CD4-positive, alpha-beta T cell treated with Interleukin-15 for 4 hours (primary cell): Measurements from ENCODE around the gene IGFL4.

ENCODE experiments used
- DNase-seq: peaks from one replicate; pipeline ENCODE4 v3.0.0-alpha.2; 2020; ENCODE audit warnings: low spot score

Gene IGFL4

DNA sequence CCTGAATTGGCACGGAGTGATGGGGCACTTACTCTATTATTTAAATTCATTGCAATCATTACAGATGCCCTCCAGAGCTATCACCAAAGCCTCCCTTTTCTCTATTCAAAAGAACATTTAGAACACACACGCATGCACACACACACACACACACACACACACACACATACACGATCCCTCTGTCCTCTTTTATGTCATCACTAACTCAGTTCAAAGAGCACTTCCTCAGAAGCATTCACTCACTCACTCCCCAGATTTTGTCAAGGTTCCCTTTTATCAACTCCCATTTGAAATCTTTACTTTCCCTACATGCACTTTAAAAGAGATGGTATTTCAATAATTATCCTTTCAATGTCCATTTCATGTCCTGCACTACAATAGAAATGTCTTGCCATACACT is 22.4 kb upstream of the IGFL4 start:
- no peak for DNase-seq

DNA sequence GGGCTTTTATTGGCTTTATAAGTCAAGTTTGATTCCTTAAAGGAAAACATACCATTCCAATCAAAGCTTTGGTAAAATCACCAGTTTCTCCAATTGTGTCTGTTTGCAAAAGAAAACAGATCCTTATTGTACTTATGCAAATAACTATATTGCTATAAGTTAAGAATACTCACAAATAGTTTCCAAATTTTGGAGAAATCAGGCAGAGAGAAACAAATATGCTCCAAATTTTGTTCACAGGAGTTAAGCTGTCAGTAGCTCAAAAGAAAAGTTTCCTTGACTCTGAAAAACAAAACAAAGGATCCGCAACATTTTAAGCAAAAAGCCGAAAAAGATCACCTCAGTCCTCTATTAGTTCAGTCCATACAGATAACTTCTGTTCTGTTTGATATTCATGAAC is 19.2 kb upstream of the IGFL4 start:
- DNase-seq = no peak

DNA sequence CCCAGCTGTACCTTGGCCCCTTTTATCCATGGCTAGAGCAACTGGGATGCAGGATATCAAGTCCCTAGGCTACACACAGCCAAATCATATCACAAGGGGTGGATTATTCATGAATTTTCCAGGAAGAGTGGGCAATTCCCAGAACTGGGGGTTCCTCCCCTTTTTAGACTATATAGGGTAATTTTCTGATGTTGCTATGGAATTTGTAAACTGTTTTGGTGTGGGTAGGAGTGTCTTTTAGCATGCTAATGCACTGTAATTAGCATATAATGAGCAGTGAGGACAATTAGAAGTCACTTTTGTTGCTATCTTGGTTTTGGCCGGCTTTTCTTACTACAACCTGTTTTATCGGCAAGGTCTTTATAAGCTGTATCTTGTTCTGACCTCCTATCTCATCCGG is 18.0 kb upstream of the IGFL4 start:
- no peak for DNase-seq

DNA sequence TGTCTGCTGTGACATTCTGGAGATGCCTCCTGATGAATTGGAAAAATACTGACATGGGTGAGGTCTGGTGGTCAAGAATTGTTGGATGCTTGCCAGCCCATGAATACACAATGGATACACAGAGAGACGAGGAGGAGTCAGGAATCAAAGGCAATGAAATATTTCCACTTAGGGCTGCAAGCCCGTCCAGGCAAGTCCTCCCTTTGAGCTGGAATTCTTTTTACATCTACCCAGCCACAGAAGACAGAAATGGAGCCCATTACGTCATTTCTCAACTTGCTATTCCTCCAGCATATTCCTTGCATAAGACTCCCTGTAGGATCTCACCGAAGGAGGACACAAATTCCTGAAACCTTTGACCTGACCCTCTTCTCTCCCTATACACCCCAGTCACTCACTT is 15.7 kb upstream of the IGFL4 start:
- no peak for DNase-seq

DNA sequence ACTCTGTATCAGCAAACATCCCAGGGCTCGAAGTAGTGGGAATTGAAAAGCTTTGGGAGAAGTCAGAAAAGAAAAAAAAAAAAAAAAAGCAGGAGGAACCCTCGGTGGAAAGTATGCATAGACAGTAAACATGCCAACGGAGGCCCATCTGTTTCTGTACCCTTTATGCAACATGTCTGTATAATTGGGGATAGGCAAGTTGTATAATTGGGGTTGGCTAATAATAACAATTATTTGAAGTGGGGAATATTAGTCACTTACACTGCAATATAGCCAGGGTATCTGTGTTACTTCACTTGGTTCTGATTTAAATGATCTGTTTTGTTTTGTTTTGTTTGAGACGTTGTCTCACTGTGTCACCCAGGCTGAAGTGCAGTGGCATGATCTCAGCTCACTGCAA is 12.1 kb upstream of the IGFL4 start:
- no peak for DNase-seq

DNA sequence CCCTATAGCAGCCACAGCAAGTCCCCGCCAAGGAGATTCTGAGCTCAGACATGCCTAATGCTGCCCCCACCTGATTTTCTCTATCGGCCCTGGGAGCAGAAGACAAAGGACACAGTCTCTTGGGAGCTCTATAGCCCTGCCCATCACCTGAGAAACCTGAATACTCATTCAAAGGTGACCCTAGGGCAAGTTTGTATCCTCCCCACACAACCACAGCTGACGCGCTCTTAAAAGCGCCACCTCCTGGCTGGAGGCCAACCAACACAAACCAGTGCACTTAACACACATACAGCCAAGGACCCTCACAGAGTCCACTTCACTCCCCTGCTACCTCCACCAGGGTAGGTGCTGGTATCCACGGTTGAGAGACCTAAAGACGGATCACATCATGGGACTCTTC is 8.8 kb upstream of the IGFL4 start:
- DNase-seq = no peak

DNA sequence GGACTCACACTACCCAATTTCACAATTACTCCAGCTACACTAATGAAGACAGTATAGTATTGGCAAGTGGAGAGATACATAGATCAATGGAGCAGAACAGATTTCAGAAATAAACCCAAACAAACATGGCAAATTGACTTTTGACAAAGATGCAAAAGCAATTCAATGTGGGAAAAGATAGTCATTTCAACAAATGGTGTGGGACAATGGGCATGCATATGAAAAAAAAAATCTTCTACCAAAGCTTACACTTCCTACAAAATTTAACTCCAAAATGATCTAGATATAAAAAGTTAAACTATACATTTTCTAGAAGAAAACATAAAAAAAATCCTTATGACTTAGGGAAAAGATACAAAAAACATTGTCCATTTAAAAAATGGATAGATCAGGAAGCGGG is 2.7 kb upstream of the IGFL4 start:
- DNase-seq = no peak

DNA sequence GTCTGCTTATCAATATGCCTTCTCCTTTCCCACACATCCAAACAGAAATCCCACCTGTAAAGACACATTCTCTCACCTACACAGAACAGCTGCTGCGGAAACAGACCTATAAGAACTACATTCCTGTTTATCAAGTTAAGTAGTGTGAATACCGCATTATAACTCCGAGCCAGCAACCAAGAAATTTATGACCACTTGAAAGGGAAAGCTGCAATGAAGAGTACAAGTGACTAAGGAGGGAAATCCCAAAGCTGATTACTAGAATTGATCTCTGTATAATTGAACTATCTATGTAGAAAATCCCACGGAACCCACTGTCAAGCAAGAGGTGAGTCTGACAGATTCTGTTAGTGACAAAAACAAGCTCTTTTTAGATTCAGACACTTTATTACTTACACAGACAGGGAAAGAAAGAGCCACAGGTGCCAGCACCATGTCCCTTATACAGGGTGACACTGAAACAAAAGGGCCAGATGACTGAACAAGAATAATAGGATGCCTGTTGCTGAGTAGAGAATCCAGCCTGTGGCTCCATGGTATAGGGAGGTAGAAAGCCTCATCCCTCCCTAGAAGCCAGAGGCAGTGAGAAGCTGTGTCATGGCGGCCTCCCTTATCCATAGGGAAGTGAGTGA is 1.6 kb upstream of the IGFL4 start:
- DNase-seq = no peak

DNA sequence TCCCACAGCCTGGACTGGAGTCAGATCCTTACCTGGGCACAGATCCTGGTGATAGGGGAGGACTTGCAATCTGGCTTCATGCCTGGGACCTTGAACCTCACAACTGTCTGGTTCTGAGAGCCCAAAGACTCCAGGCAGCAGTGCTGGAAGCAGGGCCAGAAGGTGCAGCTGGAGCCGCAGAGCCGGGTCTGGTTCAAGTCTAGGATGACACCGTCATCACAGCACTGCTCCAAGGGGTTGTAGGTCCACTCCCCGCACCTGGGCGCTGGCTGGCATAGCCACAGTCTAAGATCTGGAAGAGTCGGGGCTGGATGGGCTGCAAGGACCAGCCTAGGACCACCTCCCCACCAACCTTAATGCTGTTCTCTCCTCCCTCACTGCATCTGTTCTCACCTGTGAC is 677 bp downstream of the IGFL4 start:
- no peak for DNase-seq

DNA sequence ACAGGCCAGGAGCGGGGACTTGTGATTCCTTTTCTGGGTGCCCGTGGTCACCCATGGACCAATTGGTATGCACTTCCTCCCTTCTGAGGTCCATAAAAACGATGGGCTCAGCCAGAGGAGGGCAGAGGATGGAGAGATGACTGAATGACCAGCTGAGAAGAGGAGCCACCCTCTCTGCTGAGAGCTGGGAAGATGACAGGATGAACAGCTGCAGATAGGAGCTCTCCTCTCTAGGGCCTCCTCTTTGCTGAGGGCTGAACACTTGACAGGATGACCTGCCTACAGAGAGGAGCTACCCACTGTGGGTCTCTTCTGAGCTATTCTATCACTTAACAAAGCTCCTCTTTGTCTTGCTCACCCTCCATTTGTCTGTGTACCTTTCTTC is 4.1 kb downstream of the IGFL4 start:
- DNase-seq = no peak

DNA sequence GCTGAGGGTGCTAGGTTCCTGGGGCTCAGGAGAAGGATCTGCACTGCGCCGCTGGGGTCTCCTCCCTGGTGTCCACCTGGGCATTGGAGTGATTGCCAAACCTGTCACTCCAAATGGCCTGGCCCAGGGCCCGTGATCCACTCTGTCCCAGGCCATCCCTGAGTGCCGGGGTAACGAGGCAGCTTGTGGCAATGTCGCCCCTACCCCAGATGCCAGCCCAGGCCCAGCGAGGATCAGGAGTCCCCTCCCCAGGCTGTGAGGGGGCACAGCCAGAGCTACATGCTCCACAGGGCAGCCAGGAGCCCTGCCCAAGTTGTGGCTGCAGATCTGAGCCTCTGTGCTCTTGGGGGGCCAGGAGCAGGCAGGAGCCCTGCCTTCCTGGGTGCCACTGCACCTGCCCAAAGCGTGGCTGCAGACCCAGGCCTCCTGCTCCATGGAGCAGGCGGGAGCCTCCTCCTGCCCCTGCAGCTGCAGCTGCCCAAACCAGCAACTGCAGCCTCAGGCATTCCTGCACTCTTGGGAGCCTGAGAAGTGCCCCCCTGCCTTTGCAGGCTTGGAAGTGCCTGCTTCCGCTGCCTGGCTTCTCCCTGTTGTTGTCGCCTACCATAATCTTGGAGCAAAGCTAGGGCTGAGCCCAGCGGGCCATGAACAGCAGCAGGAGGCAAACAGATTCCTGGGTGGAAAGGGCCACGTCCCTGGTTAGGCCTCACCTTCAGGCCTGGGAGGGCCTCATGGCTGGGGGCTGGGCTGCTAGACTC is 4.6 kb downstream of the IGFL4 start:
- no peak for DNase-seq

DNA sequence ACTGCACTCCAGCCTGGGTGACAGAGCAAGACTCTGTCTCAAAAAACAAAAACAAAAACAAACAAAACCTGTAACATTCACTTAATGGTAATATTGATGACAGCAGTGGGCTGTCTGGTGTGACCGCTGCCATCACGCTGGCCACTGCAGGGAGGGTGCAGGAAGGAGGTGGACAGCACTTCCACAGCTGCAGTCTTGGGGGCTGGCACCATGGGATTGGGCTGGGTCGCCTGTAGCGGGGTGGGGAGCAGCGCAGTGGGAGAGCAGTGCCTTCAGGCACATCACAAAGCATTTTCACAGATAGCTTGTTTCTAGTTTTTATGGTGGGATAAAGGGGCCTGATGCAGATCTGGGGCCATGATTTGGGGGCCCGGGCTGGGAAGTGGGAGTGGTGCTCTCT is 5.3 kb downstream of the IGFL4 start:
- no peak for DNase-seq

DNA sequence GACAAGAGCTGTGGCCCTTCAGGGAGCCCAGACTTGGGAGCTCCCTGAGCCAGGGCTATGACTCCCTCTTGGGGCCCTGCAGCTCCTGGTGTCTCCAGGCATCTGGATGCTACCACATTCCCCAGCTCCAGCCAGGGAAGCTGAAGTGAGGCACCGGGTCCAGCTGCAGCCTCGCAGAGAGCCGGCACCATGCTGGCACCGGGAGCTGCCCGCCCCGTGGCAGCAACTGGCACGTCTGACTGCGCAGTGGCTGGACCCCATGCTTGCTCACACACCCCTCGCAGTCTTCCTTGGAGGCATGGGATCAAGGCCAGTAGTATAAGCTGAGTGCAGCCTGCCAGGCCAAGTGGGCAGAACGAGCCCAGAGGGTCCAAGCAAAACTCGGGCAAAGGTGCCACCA is 7.4 kb downstream of the IGFL4 start:
- no peak for DNase-seq

DNA sequence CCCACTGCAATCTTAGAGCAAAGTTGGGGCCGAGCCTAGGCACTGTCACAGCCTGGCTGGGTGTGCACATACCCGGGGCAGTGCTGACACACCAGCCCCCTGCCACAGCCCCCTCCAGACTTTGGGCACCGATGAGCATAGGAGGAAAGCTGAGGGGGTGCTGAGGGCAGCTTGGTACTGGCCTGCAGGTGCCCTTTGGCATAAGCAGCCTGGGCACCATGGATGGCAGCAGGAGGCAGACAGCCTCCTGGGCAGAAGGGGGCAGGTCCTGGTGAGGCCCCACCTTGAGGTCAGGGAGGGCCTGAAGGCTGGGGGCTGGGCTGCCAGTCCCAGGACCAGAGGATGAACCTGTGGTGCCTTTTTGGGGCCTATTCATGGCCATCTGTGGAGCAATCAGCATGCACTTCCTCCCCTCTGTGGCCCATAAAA is 8.2 kb downstream of the IGFL4 start:
- no peak for DNase-seq

DNA sequence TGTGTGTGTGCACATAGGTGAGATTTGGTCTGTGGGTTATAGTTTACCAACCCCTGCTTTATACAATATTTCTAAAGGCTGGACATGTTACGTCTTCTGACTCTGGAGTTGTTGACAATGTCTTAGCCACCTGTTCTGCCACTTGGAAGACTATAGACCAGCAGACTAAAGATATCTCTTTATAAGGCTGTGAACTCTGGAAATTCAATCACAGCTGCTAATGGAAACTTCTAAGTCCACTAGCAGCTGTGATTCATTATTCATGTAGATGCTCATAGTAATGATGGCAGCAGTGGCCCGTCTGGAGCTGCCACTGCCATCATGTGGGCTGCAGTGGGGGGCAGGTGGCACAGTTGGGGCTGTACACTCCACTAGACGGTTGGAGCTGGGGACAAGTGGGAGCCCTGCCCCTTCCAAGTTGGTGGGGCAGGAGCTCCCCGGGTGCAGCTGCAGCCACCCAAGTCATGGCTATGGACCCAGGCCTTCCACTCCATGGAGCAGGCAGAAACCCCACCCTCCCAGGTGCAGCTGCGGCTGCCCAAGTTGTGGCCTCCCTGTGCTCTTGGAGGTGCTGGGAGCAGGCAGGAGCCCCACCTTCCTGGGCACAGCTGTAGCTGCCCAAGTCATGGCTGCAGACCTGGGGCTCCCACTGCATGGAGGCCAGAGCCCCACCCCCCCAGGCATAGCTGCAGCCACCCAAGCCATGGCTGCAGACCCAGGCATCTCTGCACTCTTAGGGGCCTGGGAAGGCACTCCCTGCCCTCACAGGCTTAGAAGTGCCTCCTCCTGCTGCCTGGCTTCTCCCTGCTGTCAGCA is 8.8 kb downstream of the IGFL4 start:
- DNase-seq = no peak

DNA sequence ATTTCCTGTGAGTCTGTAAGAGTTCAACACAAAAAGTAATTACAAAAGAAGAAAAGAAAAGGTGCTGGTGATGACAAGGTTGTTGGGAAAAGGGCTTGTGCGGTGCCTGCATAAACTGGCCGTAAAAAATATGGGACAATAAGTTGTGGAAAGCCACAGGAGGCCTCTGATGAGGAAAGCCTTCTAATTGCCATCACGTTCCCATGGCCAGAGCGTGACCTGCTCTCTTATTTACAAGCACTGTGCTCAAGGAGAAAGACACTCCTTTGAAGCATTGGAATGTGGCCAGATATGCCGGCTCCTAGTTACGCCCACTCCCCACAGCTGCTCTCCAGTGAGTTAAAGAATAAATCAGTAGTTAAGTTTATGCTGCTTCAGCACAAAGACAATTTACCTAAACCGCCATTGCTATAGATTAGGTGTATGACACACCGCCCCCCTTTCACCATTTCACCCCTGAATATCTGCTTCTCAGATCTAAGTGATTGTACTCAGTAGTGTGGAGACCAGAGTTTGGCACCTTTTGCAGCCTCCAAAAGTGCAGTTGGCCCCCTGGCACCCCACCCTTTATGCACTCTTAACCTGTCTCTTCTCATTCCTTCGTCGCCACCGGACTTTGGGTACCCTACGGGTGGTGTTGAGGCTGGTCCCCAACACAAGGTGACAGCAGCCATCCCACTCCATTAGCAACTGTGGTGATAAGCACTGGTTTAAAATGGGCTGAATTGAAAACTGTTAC is 9.8 kb downstream of the IGFL4 start:
- DNase-seq = no peak

DNA sequence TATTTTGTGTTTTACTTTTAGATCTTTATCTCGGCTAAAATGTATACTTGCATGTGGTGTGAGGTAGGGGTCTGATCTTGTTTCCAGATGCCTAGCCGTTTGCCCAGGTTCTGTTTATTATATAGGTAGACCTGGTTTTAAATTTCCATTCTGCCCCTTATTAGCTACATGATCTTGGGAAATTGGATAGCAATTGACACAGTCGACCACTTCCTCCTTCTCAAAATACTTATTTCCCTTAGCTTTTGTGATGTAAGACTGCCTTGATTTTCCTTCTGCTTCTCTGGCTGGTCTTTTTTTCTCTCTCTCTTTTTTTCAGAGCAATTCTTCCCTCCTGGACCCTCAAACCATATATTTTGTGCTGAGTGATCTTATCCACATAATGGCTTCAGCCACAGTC is 15.0 kb downstream of the IGFL4 start:
- no peak for DNase-seq

DNA sequence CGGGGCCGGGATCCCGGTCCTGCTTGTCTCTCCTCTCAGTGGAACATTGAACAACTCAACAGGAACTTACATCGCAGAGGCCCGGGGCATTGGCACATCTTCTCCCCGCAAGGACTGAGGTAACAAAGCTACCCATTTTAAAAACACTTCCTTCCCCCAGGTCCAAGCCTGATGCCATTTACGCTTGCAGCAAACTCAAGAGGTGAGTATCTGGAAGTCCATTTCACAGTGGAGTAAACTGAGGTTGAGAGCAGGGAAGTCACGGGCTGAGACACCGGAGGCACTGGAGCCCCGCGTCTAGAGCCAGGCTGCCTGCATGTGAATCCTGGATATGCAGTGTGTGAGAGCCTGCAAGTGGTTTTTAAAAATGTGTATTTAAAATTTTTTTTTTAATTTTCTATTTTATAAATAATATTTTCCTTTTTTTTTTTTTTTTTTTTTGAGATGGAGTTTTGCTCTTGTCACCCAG is 17.5 kb downstream of the IGFL4 start:
- no peak for DNase-seq

DNA sequence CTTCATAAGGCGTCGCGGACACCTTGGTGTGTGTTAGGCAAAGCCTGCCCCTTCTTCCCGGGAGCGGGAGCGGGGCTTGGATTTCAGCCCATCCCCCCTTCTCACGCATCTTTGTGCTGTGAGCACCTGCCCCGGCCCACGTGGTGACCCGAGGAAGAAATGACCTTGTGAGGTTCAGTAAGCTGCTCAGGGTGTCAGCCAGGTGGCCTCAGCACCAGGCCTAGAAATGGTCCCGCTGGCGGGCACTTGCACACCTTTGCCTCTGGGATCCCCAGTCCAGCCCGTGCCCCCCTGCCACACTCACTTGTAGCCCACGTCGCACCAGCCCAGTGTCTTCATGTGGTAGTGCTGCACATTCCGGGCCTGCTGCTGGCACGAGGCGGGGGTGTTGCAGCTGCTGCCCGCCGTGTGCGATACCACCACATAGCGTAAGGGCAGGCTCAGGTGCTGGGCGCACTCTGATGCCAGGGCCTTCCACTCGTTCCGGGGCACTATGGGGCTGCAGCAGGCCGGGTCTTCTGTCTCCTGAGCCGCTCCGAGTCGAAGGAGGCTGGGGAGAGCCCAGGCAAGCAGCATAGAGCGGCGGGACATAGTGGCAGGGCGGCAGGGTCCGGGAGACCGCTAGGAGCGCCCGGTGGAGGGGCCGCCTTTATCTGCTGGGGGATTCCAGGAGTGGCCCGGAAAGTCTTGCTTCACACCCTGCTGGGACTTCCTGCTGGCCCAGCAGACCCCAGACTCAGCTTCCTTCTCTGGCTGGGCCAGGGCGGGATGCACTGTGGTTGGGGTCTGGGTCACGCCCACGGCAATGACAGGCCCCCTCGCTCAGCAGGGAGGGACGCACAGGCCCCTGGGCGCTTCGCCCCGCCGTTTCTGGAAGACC is 18.1 kb downstream of the IGFL4 start, which contains the start of gene PGLYRP1:
PGLYRP1 (minus strand) TSS at position 623 of the 880 bp plus-strand sequence; CDS start at position 591, 32 bp downstream.
- DNase-seq = no peak

DNA sequence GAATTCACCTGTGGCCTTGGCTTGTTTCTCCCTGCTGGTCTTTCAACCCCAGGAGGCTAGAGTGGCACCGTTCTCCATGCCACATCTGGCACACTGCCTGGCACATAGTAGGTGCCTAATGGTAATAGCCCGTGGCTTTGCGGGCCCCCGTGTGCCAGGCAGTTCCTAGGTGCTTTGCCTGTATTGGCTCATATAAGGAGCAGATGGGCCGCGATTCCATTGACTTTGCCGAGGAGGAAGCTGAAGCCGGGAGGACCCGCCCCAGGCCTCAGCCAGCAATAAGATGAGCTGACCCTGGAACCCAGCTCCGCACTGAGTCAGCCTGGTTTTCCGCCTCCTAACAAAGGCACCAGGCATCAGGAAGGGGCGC is 18.8 kb downstream of the IGFL4 start:
- DNase-seq = no peak

DNA sequence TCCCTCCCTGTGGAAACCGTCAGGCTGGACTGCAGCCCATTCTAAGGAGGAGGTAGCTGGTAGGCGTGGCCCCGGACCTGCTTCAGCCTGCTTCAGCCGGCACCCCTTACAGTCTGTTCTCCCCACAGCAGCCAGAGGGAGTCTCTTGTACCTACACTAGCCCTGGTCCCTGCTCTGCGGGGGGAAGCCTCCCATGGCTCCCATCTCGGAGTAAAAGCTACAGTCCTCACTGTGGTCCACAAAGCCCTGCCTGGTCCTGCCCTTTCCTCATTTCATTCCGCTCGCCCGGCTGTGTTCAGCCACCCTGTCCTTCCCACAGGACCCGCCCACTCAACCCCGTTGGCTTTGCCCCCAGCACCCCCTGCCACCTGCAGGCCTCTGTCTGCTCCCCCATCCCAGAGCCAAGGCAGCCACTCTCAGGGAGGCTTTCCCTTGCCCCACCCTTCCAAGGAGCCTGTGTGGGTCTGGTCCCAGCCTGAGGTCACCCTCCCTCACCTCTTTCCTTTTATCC is 19.2 kb downstream of the IGFL4 start:
- DNase-seq = no peak
